ENCODE data around the gene SLC7A14.

SLC7A14 gene

DNA sequence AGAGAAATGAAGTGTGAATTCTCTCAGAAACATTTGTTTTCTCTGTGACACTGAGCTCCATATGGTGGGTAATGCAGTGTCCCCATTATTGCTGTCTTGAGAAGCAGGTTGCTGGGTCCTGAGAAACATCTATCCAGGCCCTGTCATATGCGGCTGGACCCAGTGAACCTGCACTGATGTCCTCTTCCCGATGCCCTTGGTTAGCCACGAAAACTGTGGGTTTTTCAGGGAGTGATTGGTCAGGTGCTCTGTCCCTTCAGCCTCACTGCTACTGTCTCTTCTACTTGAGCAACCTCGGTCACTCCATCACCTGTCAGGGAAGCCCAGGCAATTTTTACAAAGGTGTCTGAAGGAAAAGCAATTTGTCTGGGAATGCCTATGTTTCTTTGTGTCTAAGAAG is 77.0 kb downstream of the SLC7A14 start:
- Histone ChIP-seq H3K27ac (ENCODE audit: low read length) (no peak overlapping the region), H3K27me3 (ENCODE audit: low read depth, low read length) (no peaks in the 10 kb centered on the region), H3K36me3 (ENCODE audit: control insufficient read depth in 1 of 2, insufficient read depth in 2 of 2, low read length in 2 of 2) (no peaks in the 10 kb centered on the region), H3K4me1 (ENCODE audit: control insufficient read depth in 1 of 2, insufficient read depth in 2 of 2, low read length in 2 of 2) (peaks cover 0 to 6% of the 10 kb centered on the region in 2 donors), H3K9me3 (ENCODE audit: control insufficient read depth in 1 of 2, low read length in 2 of 2) (no peaks in the 10 kb centered on the region), H3K4me3 (ENCODE audit: low read depth in 1 of 2, low read length in 2 of 2) (no peak overlapping the region)

DNA sequence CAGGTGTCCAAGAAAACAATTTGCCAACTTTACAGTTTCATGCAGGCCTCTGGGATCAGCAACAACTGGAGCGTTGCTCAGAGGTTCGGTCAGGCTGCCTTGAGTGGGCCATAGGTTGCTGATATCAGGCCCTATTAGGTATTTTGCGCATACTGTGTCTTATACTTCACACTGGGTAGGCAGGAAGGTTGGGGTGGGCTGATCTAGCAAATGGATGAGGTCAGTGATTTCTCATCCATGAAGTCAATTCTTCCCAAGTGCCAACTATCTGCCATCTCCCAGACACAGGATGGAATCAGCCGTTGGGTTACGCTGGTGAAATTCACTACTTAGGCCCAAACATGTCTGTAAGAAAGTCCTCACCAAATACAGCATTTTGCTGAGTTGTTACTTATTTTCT is 77.6 kb downstream of the SLC7A14 start:
- H3K9me3 ChIP-seq (ENCODE audit: control insufficient read depth in 1 of 2, low read length in 2 of 2) = no peaks in the 10 kb centered on the region
- H3K4me3 ChIP-seq (ENCODE audit: low read depth in 1 of 2, low read length in 2 of 2) = no peak overlapping the region
- peaks cover 0 to 6% of the 10 kb centered on the region in 2 donors for H3K4me1 ChIP-seq (ENCODE audit: control insufficient read depth in 1 of 2, insufficient read depth in 2 of 2, low read length in 2 of 2)
- H3K36me3 ChIP-seq (ENCODE audit: control insufficient read depth in 1 of 2, insufficient read depth in 2 of 2, low read length in 2 of 2) = no peaks in the 10 kb centered on the region
- no peak overlapping the region for H3K27ac ChIP-seq (ENCODE audit: low read length)
- no peaks in the 10 kb centered on the region for H3K27me3 ChIP-seq (ENCODE audit: low read depth, low read length)

DNA sequence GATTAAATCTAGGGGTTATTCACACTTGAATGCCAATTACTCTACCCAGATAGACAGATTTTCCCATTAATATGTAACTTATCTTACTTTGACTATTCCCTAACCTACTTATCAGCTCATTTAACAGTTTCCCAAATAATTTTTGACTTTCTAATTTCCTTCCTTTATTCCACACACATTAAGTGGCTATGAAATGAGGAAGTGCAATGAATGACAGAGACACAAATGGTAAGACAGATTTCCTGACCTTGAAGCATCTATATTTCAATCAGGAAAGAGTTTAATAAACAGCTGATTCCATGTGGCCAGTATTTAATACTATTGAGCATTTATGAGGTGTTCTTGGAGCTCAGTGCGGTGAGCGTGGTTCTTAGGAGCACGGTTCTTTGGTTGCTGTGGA is 78.8 kb downstream of the SLC7A14 start:
- H3K4me1 ChIP-seq (ENCODE audit: control insufficient read depth in 1 of 2, insufficient read depth in 2 of 2, low read length in 2 of 2) = peaks cover 0 to 6% of the 10 kb centered on the region in 2 donors
- no peak overlapping the region for H3K4me3 ChIP-seq (ENCODE audit: low read depth in 1 of 2, low read length in 2 of 2)
- no peak overlapping the region for H3K27ac ChIP-seq (ENCODE audit: low read length)
- no peaks in the 10 kb centered on the region for H3K27me3 ChIP-seq (ENCODE audit: low read depth, low read length)
- H3K36me3 ChIP-seq (ENCODE audit: control insufficient read depth in 1 of 2, insufficient read depth in 2 of 2, low read length in 2 of 2) = no peaks in the 10 kb centered on the region
- no peaks in the 10 kb centered on the region for H3K9me3 ChIP-seq (ENCODE audit: control insufficient read depth in 1 of 2, low read length in 2 of 2)

DNA sequence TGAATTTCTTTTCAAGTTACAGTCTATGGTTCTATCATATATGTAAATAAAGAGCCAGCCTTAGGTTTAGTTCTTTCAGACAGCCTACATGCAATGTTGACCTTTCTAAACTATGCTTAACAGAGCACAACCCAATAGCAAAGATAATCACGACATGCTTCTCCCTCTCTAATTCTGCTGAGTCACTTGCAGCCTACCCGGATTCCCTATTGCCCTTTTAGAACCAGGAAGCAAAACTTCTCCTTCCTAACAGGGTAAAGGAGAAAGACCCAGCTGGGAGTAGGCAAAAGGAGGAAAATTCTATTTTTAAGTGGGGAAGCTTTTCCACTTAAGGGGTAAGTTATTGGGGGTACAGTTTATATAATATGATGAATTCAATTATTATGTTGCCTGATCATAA is 79.3 kb downstream of the SLC7A14 start:
- no peaks in the 10 kb centered on the region for H3K27me3 ChIP-seq (ENCODE audit: low read depth, low read length)
- H3K9me3 ChIP-seq (ENCODE audit: control insufficient read depth in 1 of 2, low read length in 2 of 2) = no peaks in the 10 kb centered on the region
- no peaks in the 10 kb centered on the region for H3K36me3 ChIP-seq (ENCODE audit: control insufficient read depth in 1 of 2, insufficient read depth in 2 of 2, low read length in 2 of 2)
- peaks cover 0 to 6% of the 10 kb centered on the region in 2 donors for H3K4me1 ChIP-seq (ENCODE audit: control insufficient read depth in 1 of 2, insufficient read depth in 2 of 2, low read length in 2 of 2)
- no peak overlapping the region for H3K27ac ChIP-seq (ENCODE audit: low read length)
- no peak overlapping the region for H3K4me3 ChIP-seq (ENCODE audit: low read depth in 1 of 2, low read length in 2 of 2)

DNA sequence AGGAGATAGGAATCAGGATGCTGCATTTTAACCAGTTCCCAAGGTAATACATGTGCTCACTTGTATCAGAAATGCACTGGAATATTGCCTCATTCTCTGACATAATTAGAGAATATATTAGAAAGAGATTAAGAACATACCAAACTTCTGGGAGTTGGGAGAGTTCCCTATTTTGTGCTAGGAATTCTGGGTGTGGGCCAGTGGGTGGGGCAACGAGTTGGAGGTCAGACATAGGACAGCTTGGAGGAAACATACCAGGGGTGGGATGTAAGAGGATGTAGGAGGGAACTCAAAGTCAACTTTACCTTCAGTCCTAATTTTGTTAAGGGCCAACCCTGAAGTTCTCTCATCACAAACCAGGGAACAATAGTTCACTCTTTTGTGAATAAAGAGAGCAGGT is 83.6 kb downstream of the SLC7A14 start:
- no peak overlapping the region for H3K4me3 ChIP-seq (ENCODE audit: low read depth in 1 of 2, low read length in 2 of 2)

DNA sequence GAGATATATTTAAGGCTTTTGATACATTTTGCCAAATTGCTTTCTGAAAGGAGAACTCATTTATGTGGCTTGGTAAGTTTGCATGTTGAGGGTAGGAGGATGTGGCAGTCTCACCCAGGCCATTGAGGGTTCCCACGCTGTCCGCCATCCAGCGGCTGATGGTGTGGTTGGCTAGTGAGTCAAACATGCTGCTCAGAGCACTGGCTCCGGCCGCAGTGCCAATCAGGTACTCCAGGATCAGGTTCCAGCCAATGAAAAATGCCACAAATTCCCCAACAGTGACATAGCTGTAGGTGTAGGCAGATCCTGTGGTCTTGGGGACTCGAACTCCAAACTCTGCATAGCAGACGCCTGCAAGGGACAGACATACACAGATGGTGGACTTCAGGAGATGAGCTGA is 84.9 kb downstream of the SLC7A14 start:
- Histone ChIP-seq H3K27me3 (ENCODE audit: low read depth, low read length) (no peaks in the 10 kb centered on the region), H3K9me3 (ENCODE audit: control insufficient read depth in 1 of 2, low read length in 2 of 2) (no peaks in the 10 kb centered on the region), H3K36me3 (ENCODE audit: control insufficient read depth in 1 of 2, insufficient read depth in 2 of 2, low read length in 2 of 2) (no peaks in the 10 kb centered on the region), H3K27ac (ENCODE audit: low read length) (no peak overlapping the region), H3K4me3 (ENCODE audit: low read depth in 1 of 2, low read length in 2 of 2) (no peak overlapping the region), H3K4me1 (ENCODE audit: control insufficient read depth in 1 of 2, insufficient read depth in 2 of 2, low read length in 2 of 2) (no peaks in the 10 kb centered on the region)

More for the DNA sequence above, 83.6 kb downstream of the SLC7A14 start:
- Histone ChIP-seq H3K9me3 (ENCODE audit: control insufficient read depth in 1 of 2, low read length in 2 of 2) (no peaks in the 10 kb centered on the region), H3K27me3 (ENCODE audit: low read depth, low read length) (no peaks in the 10 kb centered on the region), H3K36me3 (ENCODE audit: control insufficient read depth in 1 of 2, insufficient read depth in 2 of 2, low read length in 2 of 2) (no peaks in the 10 kb centered on the region), H3K27ac (ENCODE audit: low read length) (no peak overlapping the region), H3K4me1 (ENCODE audit: control insufficient read depth in 1 of 2, insufficient read depth in 2 of 2, low read length in 2 of 2) (peaks cover 0 to 6% of the 10 kb centered on the region in 2 donors)

DNA sequence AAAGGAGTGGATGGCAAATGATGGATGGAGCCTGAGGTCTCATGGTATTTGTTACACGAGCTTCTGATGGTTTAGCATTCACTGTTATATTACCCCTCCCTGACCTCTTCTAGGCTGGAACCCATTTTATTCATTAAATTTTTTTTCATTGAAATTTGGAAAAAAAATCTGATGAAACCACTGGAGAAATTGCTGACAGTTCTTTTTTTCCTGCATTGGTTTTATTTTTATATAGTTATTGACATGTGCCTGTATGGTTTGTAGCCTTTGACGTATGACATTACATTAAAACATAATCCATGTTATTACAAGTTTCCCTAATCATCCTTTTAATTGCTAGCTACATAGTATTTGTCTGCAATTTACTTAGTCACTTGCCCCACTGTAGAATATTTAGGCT is 85.4 kb downstream of the SLC7A14 start:
- Histone ChIP-seq H3K27me3 (ENCODE audit: low read depth, low read length) (no peaks in the 10 kb centered on the region), H3K4me3 (ENCODE audit: low read depth in 1 of 2, low read length in 2 of 2) (no peak overlapping the region), H3K9me3 (ENCODE audit: control insufficient read depth in 1 of 2, low read length in 2 of 2) (no peaks in the 10 kb centered on the region), H3K27ac (ENCODE audit: low read length) (no peak overlapping the region), H3K36me3 (ENCODE audit: control insufficient read depth in 1 of 2, insufficient read depth in 2 of 2, low read length in 2 of 2) (no peaks in the 10 kb centered on the region), H3K4me1 (ENCODE audit: control insufficient read depth in 1 of 2, insufficient read depth in 2 of 2, low read length in 2 of 2) (no peaks in the 10 kb centered on the region)

DNA sequence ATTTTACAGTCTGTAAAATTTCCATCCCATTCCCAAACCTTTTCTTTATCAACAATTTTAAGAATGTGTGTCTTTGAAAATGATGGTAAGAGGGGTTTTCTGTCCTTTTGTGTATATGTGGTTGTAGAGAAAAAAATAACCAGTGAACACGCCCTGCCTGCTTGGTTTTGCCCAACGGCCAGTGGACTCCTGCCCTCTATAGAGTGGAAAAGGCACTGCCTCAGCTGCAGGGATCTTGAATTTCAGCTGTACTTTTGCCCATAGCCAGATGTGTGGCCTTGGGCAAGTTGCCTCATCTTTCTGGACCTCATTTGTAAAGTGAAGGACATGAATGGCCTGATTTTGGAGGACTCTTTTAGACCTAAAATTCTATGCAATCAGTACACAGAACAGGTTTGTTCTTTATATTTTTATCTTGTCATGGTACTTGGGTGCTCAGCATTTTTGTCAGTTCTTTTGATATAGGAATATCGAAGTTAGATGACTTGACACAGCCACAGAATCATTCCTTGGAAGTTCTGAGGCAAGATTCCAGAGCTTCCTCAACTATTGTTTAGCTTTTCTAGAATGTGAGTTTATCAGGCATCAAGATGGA is 86.2 kb downstream of the SLC7A14 start:
- Histone ChIP-seq H3K36me3 (ENCODE audit: control insufficient read depth in 1 of 2, insufficient read depth in 2 of 2, low read length in 2 of 2) (no peaks in the 10 kb centered on the region), H3K4me3 (ENCODE audit: low read depth in 1 of 2, low read length in 2 of 2) (no peak overlapping the region), H3K9me3 (ENCODE audit: control insufficient read depth in 1 of 2, low read length in 2 of 2) (no peaks in the 10 kb centered on the region), H3K27ac (ENCODE audit: low read length) (no peak overlapping the region), H3K4me1 (ENCODE audit: control insufficient read depth in 1 of 2, insufficient read depth in 2 of 2, low read length in 2 of 2) (no peaks in the 10 kb centered on the region), H3K27me3 (ENCODE audit: low read depth, low read length) (no peaks in the 10 kb centered on the region)

DNA sequence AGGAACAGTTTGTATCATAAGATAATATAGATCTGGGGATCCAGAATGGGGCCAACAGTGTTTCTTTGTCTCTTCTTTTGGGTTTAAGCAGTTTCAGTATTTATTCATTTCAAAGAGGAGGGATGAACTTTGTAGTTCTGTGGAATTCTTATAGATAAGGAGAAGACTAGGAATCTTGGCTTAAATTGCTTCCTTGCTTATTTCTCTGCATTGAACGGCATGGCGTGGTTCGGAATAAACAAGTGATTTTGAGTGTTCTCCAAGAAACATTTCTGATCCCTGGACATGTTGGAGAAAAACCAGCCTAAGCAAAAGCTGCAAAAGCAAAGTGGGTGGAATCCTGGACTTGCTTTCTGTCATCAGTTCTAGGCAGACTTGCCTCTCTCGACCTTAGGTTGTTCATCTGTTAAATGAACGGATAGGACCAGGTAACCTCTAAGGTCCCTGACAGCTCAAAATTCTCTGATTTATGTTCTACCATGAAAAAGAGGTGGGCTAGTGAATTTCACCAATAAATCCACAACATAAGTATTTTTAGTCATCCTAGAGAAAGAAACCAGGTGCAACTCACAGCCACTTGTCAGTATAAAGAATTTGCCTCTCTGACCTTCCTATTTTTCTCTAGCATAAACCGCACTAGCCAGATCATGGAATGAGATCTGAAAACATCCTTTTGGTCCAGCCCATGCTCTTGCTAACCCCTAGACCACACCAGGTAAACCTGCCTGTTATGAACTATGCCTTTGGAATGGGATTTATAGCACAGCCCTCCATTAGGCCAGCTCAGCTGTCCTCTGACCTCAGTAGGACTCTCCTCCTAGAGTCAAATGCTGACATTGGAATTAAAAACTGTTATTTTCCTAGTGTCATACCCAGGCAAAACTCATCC is 88.4 kb downstream of the SLC7A14 start:
- H3K4me1 ChIP-seq (ENCODE audit: control insufficient read depth in 1 of 2, insufficient read depth in 2 of 2, low read length in 2 of 2) = no peaks in the 10 kb centered on the region
- H3K36me3 ChIP-seq (ENCODE audit: control insufficient read depth in 1 of 2, insufficient read depth in 2 of 2, low read length in 2 of 2) = no peaks in the 10 kb centered on the region
- H3K27ac ChIP-seq (ENCODE audit: low read length) = no peak overlapping the region
- H3K4me3 ChIP-seq (ENCODE audit: low read depth in 1 of 2, low read length in 2 of 2) = no peak overlapping the region
- H3K9me3 ChIP-seq (ENCODE audit: control insufficient read depth in 1 of 2, low read length in 2 of 2) = no peaks in the 10 kb centered on the region
- H3K27me3 ChIP-seq (ENCODE audit: low read depth, low read length) = no peaks in the 10 kb centered on the region

DNA sequence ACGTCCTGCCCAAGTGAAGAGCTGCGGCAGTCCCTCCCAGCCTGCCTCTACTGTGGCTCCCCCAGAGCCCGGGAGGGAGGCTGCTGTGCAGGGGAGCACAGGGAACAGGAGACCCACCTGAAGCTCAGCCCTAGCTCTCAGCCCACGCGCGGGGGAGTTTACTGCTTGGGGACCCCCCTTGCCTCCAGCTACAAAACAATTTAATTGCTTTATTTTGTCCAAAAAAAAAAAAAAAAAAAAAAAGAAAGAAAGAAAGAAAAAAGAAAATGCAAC is 89.1 kb downstream of the SLC7A14 start:
- Histone ChIP-seq H3K4me3 (ENCODE audit: low read depth in 1 of 2, low read length in 2 of 2) (no peak overlapping the region), H3K36me3 (ENCODE audit: control insufficient read depth in 1 of 2, insufficient read depth in 2 of 2, low read length in 2 of 2) (no peaks in the 10 kb centered on the region), H3K27ac (ENCODE audit: low read length) (no peak overlapping the region), H3K27me3 (ENCODE audit: low read depth, low read length) (no peaks in the 10 kb centered on the region), H3K4me1 (ENCODE audit: control insufficient read depth in 1 of 2, insufficient read depth in 2 of 2, low read length in 2 of 2) (no peaks in the 10 kb centered on the region), H3K9me3 (ENCODE audit: control insufficient read depth in 1 of 2, low read length in 2 of 2) (no peaks in the 10 kb centered on the region)

DNA sequence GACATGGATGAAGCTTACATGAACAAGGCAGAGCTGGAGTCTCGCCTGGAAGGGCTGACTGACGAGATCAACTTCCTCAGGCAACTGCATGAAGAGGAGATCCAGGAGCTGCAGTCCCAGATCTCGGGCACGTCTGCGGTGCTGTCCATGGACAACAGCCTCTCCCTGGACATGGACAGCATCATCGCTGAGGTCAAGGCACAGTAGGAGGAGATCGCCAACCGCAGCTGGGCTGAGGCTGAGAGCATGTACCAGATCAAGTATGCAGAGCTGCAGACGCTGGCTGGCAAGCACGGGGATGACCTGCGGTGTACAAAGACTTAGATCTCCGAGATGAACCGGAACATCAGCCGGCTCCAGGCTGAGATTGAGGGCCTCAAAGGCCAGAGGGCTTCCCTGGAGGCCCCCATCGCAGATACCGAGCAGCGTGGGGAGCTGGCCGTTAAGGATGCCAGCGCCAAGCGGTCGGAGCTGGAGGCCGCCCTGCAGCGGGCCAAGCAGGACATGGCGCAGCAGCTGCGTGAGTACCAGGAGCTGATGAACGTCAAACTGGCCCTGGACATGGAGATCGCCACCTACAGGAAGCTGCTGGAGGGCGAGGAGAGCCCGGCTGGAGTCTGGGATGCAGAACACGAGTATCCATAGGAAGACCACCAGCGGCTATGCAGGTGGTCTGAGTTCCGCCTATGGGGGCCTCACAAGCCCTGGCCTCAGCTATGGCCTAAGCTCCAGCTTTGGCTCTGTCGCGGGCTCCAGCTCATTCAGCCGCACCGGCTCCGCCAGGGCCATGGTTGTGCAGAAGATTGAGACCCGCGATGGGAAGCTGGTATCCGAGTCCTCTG is 89.6 kb downstream of the SLC7A14 start:
- Histone ChIP-seq H3K4me1 (ENCODE audit: control insufficient read depth in 1 of 2, insufficient read depth in 2 of 2, low read length in 2 of 2) (no peaks in the 10 kb centered on the region), H3K36me3 (ENCODE audit: control insufficient read depth in 1 of 2, insufficient read depth in 2 of 2, low read length in 2 of 2) (no peaks in the 10 kb centered on the region), H3K27me3 (ENCODE audit: low read depth, low read length) (no peaks in the 10 kb centered on the region), H3K9me3 (ENCODE audit: control insufficient read depth in 1 of 2, low read length in 2 of 2) (no peaks in the 10 kb centered on the region), H3K27ac (ENCODE audit: low read length) (no peak overlapping the region), H3K4me3 (ENCODE audit: low read depth in 1 of 2, low read length in 2 of 2) (no peak overlapping the region)

All from muscle layer of duodenum (tissue), 2 donors.